ENCODE results near the gene C3orf22.

GRCh38 chr3:126581569-126581968 lies 22.8 kb upstream of the C3orf22 start:
- TF ChIP-seq CTCF (IDR thresholded peaks at IDR 0.05) (no peak), POLR2A (IDR thresholded peaks at IDR 0.05) (no peak)
